GM19328 (cell line): ENCODE measurements around the gene CALHM3.

Source experiments
- ATAC-seq: cut with Tn5 transposase; IDR thresholded peaks from one replicate; pipeline ENCODE4 v1.9.1; 2021; ENCODE audit warnings: mild to moderate bottlenecking, moderate library complexity; ENCODE audit not compliant: unreplicated experiment

CALHM3 gene

GRCh38 chr10:103451091-103451813 is 27.8 kb downstream of the CALHM3 start:
- ATAC-seq: no peak

- ATAC-seq: no peak
These were observed 28.8 kb downstream of the CALHM3 start for GRCh38 chr10:103450201-103450695.

- ATAC-seq: no peak
These were observed 29.6 kb downstream of the CALHM3 start for GRCh38 chr10:103449208-103450144.

- ATAC-seq: no peak
These were observed 30.3 kb downstream of the CALHM3 start for GRCh38 chr10:103448746-103449145.

GRCh38 chr10:103447187-103447586 is 31.9 kb downstream of the CALHM3 start:
- ATAC-seq: no peak

GRCh38 chr10:103445767-103446567 is 33.1 kb downstream of the CALHM3 start:
- no peak for ATAC-seq

- no peak for ATAC-seq
These were observed 33.7 kb downstream of the CALHM3 start for GRCh38 chr10:103445366-103445765.

GRCh38 chr10:103444478-103444877 is 34.6 kb downstream of the CALHM3 start:
- ATAC-seq: no peak

GRCh38 chr10:103443475-103444185 is 35.4 kb downstream of the CALHM3 start:
- no peak for ATAC-seq

- ATAC-seq: no peak
These were observed 37.0 kb downstream of the CALHM3 start for GRCh38 chr10:103442031-103442461.

GRCh38 chr10:103441611-103442010 is 37.4 kb downstream of the CALHM3 start:
- ATAC-seq: no peak

- ATAC-seq: no peak
These were observed 37.8 kb downstream of the CALHM3 start for GRCh38 chr10:103441206-103441605.

- no peak for ATAC-seq
These were observed 38.6 kb downstream of the CALHM3 start for GRCh38 chr10:103440416-103440815.

- no peak for ATAC-seq
These were observed 39.3 kb downstream of the CALHM3 start for GRCh38 chr10:103439776-103440175.

GRCh38 chr10:103433858-103434257 is 45.2 kb downstream of the CALHM3 start:
- ATAC-seq: no peak

- ATAC-seq: no peak
These were observed 47.1 kb downstream of the CALHM3 start for GRCh38 chr10:103431902-103432301.

- no peak for ATAC-seq
These were observed 49.4 kb downstream of the CALHM3 start for GRCh38 chr10:103429647-103430046.

GRCh38 chr10:103428989-103429643 is 49.9 kb downstream of the CALHM3 start:
- no peak for ATAC-seq

GRCh38 chr10:103427866-103428265 is 51.2 kb downstream of the CALHM3 start:
- ATAC-seq: no peak

- ATAC-seq: no peak
These were observed 55.3 kb downstream of the CALHM3 start for GRCh38 chr10:103423748-103424147.
